Mucosa of descending colon (tissue), 3 donors: Measurements from ENCODE around the gene CDKN1C. TPM values are rescaled to one million over a fixed set of nuclear protein-coding genes. Genes with fewer than 3 reads are reported as not detected.
A peak's percentile ranks its signal among the peaks of the same experiment; 100 is the strongest.

Experiments used
- ATAC-seq: fragments of 200-7000 bp; cut with Tn5 transposase; one replicate; pipeline ENCODE4 v1.9.1; 2020; ENCODE audit warnings: mild to moderate bottlenecking, moderate library complexity
- DNase-seq, 3 donors: peaks; one replicate each; pipeline ENCODE4 v3.0.0-alpha.2; 2020
- H3K36me3 ChIP-seq: fragments of 200-600 bp; one replicate; pipeline ENCODE4 v1.8.0; 2021; ENCODE audit warnings: low read depth, mild to moderate bottlenecking
- H3K4me1 ChIP-seq: fragments of 200-600 bp; one replicate; pipeline ENCODE4 v1.8.0; 2021; ENCODE audit warnings: low read depth, mild to moderate bottlenecking
- H3K4me3 ChIP-seq: fragments of 200-600 bp; one replicate; pipeline ENCODE4 v1.8.0; 2021; ENCODE audit warnings: mild to moderate bottlenecking
- H3K9me3 ChIP-seq: fragments of 200-600 bp; one replicate; pipeline ENCODE4 v1.8.0; 2021; ENCODE audit warnings: mild to moderate bottlenecking
- intact Hi-C, 2 donors: fragments of 100-400 bp; cut with DNase I in 1 of 2; cut with micrococcal nuclease in 1 of 2; formaldehyde crosslinking; loops; one replicate each; pipeline versions ENCODE4 v1.11.0 to v1.11.1; 2022; cut with DNase I, micrococcal nuclease
- total RNA-seq, 3 donors: library from RNA; stranded (reverse); fragmentation: NEBNext Ultra II Directional in 2 of 3; extraction: Animal tissue kit (Norgen Biotek cat#: 25700) in 2 of 3; gene quantifications; one replicate each; pipeline versions ENCODE4 v1.2.1 to v1.2.4, GENCODE V29; 2021 to 2023
- TF ChIP-seq, protein P1 (sequence below): fragments of 200-600 bp; IDR thresholded peaks from one replicate; pipeline ENCODE4 v1.8.0; 2022; ENCODE audit warnings: antibody characterized with exemption, mild to moderate bottlenecking
- donor health status: DM: no; HTN: no; CAD: no; lungs with moderate emphysema.
- donor health status: DM: no; HTN: no; CAD: no.
- donor health status: DM: no; HTN: yes; CAD: no.

The CDKN1C gene
- total RNA-seq, 3 donors from 2014 or later, result 3.0 to 40.3 (median 10.2) TPM

- intact Hi-C loops, result no loop called here
- TF ChIP-seq, protein P1, sequence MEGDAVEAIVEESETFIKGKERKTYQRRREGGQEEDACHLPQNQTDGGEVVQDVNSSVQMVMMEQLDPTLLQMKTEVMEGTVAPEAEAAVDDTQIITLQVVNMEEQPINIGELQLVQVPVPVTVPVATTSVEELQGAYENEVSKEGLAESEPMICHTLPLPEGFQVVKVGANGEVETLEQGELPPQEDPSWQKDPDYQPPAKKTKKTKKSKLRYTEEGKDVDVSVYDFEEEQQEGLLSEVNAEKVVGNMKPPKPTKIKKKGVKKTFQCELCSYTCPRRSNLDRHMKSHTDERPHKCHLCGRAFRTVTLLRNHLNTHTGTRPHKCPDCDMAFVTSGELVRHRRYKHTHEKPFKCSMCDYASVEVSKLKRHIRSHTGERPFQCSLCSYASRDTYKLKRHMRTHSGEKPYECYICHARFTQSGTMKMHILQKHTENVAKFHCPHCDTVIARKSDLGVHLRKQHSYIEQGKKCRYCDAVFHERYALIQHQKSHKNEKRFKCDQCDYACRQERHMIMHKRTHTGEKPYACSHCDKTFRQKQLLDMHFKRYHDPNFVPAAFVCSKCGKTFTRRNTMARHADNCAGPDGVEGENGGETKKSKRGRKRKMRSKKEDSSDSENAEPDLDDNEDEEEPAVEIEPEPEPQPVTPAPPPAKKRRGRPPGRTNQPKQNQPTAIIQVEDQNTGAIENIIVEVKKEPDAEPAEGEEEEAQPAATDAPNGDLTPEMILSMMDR, result no peak
- Histone ChIP-seq H3K36me3 (no peaks in the 10 kb centered on the region), H3K9me3 (no peaks in the 10 kb centered on the region), H3K4me3 (peak overlapping the region; percentile 57), H3K4me1 (peaks cover 16% of the 10 kb centered on the region)
- DNase-seq (peak; percentile 70 to 83 (median 81)), ATAC-seq (peak; percentile 49)
Observed at GRCh38 chr11:2902784-2903671, 17.5 kb upstream of the CDKN1C start.

GRCh38 chr11:2901854-2902783 is 16.5 kb upstream of the CDKN1C start:
- DNase-seq (peak; percentile 98 to 100 (median 98)), ATAC-seq (peak; percentile 81)
- no peaks in the 10 kb centered on the region for H3K9me3 ChIP-seq
- H3K36me3 ChIP-seq, result no peaks in the 10 kb centered on the region
- peaks cover 16% of the 10 kb centered on the region for H3K4me1 ChIP-seq
- H3K4me3 ChIP-seq, result peak overlapping the region; percentile 57
- intact Hi-C loops, result no loop called here
- TF ChIP-seq, protein P1, result no peak

DNA sequence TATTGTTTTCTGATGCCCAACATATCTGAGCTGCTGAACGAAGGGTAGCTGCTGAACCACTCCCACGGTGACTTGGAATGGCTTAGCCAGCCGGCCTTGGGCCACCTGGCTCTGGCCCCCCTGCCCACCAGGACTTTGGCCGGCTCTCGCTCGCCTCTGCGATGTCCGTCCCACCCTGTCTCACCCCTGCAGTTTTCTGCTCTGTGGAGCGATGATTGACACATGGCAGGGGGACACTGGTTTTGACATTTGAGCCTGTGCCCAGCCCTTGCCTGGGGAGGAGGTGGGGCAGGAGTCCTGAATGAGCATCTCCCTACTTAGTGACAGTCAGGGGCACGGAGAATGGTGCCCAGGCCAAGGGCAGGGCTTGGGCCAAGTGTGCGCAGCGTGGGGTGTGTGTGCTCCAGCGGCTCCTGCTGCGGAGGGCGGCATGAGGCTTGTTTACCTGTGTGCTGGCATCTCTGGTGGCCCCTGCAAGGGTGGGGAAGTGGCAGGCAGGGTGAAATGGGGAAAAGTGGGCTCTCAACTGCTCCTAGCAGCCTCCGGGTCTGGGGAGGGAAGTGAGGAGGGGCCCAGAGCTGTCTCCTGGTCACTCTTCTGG is 15.7 kb upstream of the CDKN1C start:
- TF ChIP-seq, protein P1, result no peak
- no peaks in the 10 kb centered on the region for H3K9me3 ChIP-seq
- H3K36me3 ChIP-seq, result no peaks in the 10 kb centered on the region
- DNase-seq (no peak), ATAC-seq (no peak)
- intact Hi-C loops, result no loop called here
- H3K4me3 ChIP-seq, result no peak overlapping the region
- peaks cover 16% of the 10 kb centered on the region for H3K4me1 ChIP-seq

- Histone ChIP-seq H3K4me3 (no peak overlapping the region), H3K4me1 (peaks cover 14% of the 10 kb centered on the region), H3K36me3 (no peaks in the 10 kb centered on the region), H3K9me3 (no peaks in the 10 kb centered on the region)
- DNase-seq (no peak), ATAC-seq (no peak)
- intact Hi-C loops, result loop anchor here in 1 of 2 donors (10.0 kb wide), 1 partner anchor 474 kb away; no protein-coding TSS in a partner anchor
- TF ChIP-seq, protein P1, result no peak
Observed at GRCh38 chr11:2899080-2899783, 13.7 kb upstream of the CDKN1C start.
